ENCODE measurements around the gene THEMIS2. TPM values are rescaled to one million over a fixed set of nuclear protein-coding genes. Genes with fewer than 3 reads are reported as not detected.
A peak's percentile ranks its signal among the peaks of the same experiment; 100 is the strongest.

Gene THEMIS2
- total RNA-seq, 1 donor = 17.4 TPM

GRCh38 chr1:27830621-27831440, 41.5 kb upstream of the THEMIS2 start, which contains the start of gene PPP1R8:
Gene PPP1R8, plus strand, starts transcription at chr1:27830782. Its CDS starts 54 bp downstream, at chr1:27830836.
- H3K27me3 ChIP-seq (ENCODE audit: insufficient read depth, low read length) = no peaks in the 10 kb centered on the region

GRCh38 chr1:27831568-27832410, 40.6 kb upstream of the THEMIS2 start:
- Histone ChIP-seq H3K4me3 (ENCODE audit: insufficient read depth, low read length) (peak overlapping the region; percentile 88), H3K79me2 (ENCODE audit: insufficient read depth, low read length) (peaks cover 59% of the 10 kb centered on the region), H4K20me1 (ENCODE audit: insufficient read depth, low read length) (peaks cover 8% of the 10 kb centered on the region), H3K27ac (ENCODE audit: low read depth, low read length) (peak overlapping the region; percentile 92), H2AFZ (ENCODE audit: low read length) (peak overlapping the region; percentile 4), H3K4me2 (ENCODE audit: insufficient read depth, low read length) (peak overlapping the region; percentile 80), H3K4me1 (ENCODE audit: insufficient read depth, low read length) (peaks cover 19% of the 10 kb centered on the region), H3K27me3 (ENCODE audit: insufficient read depth, low read length) (no peaks in the 10 kb centered on the region), H3K9me3 (ENCODE audit: low read depth, low read length) (no peaks in the 10 kb centered on the region), H3K36me3 (ENCODE audit: insufficient read depth, low read length) (peaks cover 10% of the 10 kb centered on the region)
- no peak for DNase-seq (ENCODE audit: insufficient read length, low spot score, missing footprints)
- TF ChIP-seq CTCF (IDR thresholded peaks at IDR 0.05; ENCODE audit: extremely low read depth, low read depth, low read length) = no peak

More at GRCh38 chr1:27830621-27831440, 41.5 kb upstream of the THEMIS2 start, which contains the start of gene PPP1R8:
- Histone ChIP-seq H4K20me1 (ENCODE audit: insufficient read depth, low read length) (peaks cover 8% of the 10 kb centered on the region), H3K4me3 (ENCODE audit: insufficient read depth, low read length) (peak within 1 kb of the TSS; percentile 88), H3K4me1 (ENCODE audit: insufficient read depth, low read length) (peaks cover 19% of the 10 kb centered on the region), H3K4me2 (ENCODE audit: insufficient read depth, low read length) (peak within 1 kb of the TSS; percentile 80), H3K27ac (ENCODE audit: low read depth, low read length) (peak within 1 kb of the TSS; percentile 92), H3K36me3 (ENCODE audit: insufficient read depth, low read length) (peaks cover 9% of the 10 kb centered on the region), H3K9me3 (ENCODE audit: low read depth, low read length) (no peaks in the 10 kb centered on the region), H3K79me2 (ENCODE audit: insufficient read depth, low read length) (peaks cover 52% of the 10 kb centered on the region), H2AFZ (ENCODE audit: low read length) (peak within 1 kb of the TSS; percentile 93)
- DNase-seq (ENCODE audit: insufficient read length, low spot score, missing footprints) = peak; percentile 96
- no peak for TF ChIP-seq CTCF (IDR thresholded peaks at IDR 0.05; ENCODE audit: extremely low read depth, low read depth, low read length)

GRCh38 chr1:27832762-27833161, 39.6 kb upstream of the THEMIS2 start:
- no peak overlapping the region for H3K4me3 ChIP-seq (ENCODE audit: insufficient read depth, low read length)
- peak overlapping the region; percentile 80 for H3K4me2 ChIP-seq (ENCODE audit: insufficient read depth, low read length)
- TF ChIP-seq CTCF (IDR thresholded peaks at IDR 0.05; ENCODE audit: extremely low read depth, low read depth, low read length) = no peak
- DNase-seq (ENCODE audit: insufficient read length, low spot score, missing footprints) = peak; percentile 69
- H3K4me1 ChIP-seq (ENCODE audit: insufficient read depth, low read length) = peaks cover 19% of the 10 kb centered on the region
- H3K27ac ChIP-seq (ENCODE audit: low read depth, low read length) = peak overlapping the region; percentile 92
- peaks cover 12% of the 10 kb centered on the region for H3K36me3 ChIP-seq (ENCODE audit: insufficient read depth, low read length)
- no peak overlapping the region for H2AFZ ChIP-seq (ENCODE audit: low read length)
- no peaks in the 10 kb centered on the region for H3K27me3 ChIP-seq (ENCODE audit: insufficient read depth, low read length)
- no peaks in the 10 kb centered on the region for H3K9me3 ChIP-seq (ENCODE audit: low read depth, low read length)
- H3K79me2 ChIP-seq (ENCODE audit: insufficient read depth, low read length) = peaks cover 66% of the 10 kb centered on the region
- peaks cover 8% of the 10 kb centered on the region for H4K20me1 ChIP-seq (ENCODE audit: insufficient read depth, low read length)

All from osteoblast (primary cell).